Measurements from ENCODE around the gene EHMT2.

GRCh38 chr6:31908791-31909190 is 11.3 kb upstream of the EHMT2 start:
- no peak for TF ChIP-seq POLR2AphosphoS5 (IDR thresholded peaks at IDR 0.05; ENCODE audit: low read depth, low read length)
- no peak for TF ChIP-seq TAF1 (IDR thresholded peaks at IDR 0.05; ENCODE audit: borderline replicate concordance, low read depth, low read length)

All from GM12892 (cell line).